ENCODE data around the gene ZSCAN25.
"Not testable (repeated sequence)": the region's sequence is repeated elsewhere in the genome, so short reads cannot be mapped to it uniquely, and the experiment has no call there.

Gene ZSCAN25

DNA sequence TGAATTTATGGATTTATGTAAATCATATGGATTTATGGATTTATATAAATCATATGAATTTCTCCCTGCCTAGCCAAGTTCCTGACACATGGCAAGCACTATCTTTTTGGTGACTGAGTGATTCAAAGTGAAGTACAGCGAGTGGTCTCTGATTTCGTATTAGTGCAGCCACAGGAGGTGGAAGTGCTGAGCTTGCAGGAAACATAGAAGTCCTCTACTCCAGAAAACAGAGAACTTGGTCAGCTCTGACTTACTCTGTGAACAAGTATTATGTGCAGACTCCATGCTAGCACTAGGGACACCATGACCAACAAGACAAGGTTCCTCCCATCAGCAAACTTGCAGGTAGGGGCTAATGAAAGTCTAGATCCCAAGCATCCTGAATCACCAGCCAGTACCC lies 34.5 kb downstream of the ZSCAN25 start:
- no peak for DNase-seq

DNA sequence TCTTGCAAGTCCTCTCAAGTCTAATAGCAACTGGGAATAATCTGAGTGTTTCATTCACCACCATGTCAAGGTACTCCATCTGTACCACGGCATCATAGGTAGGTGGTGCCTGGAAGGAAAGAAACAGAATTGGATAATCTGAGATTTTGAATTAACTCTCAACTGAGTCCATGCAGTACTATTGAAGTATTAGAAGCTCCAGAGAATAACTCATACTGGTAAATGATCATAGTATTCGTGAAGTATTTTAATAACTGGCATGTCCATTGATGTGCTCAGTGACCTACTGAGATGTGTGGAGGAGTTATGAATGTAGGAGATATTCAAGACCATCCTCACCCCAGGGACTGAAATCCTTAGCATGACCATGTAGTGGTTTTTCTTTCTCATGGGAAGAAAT lies 35.9 kb downstream of the ZSCAN25 start:
- DNase-seq: no peak

DNA sequence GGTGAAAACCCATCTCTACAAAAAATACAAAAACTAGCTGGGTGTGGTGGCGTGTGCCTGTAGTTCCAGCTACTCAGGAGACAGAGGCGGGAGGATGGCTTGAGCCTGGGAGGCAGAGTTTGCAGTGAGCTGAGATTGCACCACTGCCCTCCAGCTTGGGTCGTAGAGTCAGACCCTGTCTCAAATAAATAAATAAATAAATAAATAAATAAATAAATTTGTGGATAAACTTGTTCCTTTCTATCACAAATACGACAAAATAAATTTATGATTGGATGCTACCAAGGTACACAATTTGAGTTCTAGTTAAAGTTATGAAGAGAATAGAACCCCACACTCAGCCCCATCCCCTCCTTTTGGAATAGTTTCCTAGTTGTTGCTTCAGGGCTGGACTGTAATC lies 36.5 kb downstream of the ZSCAN25 start:
- DNase-seq: not testable (repeated sequence)

DNA sequence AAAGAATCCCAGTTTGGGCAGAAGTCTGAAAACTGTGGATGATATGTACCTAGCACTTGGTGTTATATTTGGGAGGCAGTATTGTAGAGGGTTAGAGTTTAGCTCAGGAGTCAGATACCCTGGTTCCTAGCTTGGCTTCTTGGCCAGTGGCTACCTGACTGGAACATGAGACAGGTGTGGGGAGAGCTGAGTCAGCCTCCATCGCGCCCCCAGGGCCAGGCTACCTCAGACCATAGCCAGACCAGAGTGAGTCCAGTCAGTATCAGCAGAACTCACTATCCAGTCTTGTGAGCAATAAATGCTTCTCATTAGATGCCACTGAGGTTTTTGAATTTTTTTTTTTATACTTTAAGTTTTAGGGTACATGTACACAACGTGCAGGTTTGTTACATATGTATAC lies 37.0 kb downstream of the ZSCAN25 start:
- DNase-seq: no peak

DNA sequence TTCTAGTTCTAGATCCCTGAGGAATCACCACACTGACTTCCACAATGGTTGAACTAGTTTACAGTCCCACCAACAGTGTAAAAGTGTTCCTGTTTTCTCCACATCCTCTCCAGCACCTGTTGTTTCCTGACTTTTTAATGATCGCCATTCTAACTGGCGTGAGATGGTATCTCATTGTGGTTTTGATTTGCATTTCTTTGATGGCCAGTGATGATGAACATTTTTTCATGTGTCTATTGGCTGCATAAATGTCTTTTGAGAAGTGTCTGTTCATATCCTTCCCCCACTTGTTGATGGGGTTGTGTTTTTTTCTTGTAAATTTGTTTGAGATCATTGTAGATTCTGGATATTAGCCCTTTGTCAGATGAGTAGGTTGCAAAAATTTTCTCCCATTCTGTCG lies 37.9 kb downstream of the ZSCAN25 start:
- not testable (repeated sequence) for DNase-seq

DNA sequence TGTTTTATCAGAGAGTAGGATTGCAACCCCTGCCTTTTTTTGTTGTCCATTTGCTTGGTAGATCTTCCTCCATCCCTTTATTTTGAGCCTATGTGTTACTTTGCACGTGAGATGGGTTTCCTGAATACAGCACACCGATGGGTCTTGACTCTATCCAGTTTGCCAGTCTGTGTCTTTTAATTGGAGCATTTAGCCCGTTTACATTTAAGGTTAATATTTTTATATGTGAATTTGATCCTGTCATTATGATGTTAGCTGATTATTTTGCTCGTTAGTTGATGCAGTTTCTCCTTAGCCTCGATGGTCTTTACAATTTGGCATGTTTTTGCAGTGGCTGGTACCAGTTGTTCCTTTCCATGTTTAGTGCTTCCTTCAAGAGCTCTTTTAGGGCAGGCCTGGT lies 41.1 kb downstream of the ZSCAN25 start:
- not testable (repeated sequence) for DNase-seq

DNA sequence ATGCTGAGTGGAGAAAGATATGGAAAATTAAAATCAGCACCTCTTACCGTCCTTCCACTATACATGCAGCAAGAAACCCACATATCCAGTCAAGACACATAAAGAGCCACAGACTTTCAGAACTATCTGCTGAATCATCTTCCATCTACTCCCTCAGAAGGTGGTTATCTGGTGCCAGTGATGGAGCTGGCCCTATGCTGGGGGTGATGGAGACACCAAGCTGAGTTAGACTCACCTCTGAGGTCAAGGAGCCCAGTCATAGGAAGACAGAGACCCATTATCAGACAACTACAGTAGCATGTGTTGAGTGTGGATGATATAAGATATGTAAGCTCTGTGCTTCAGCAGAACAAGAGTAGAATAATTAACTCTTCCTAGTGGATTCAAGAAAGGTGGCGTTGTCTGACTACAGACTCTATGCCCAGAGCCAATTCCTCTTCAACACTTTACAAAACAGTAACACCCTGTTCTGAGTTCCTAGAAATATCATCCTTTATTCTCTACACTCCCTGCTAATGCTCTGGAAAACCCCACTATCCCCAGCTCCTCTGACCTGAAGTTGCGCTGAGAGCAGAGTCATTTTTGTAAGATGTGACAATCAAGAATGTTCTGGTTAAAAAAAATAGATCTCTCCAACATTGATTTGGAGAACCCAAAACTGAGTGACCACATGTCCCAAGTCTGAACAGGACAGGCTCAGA lies 48.7 kb downstream of the ZSCAN25 start:
- DNase-seq: no peak

DNA sequence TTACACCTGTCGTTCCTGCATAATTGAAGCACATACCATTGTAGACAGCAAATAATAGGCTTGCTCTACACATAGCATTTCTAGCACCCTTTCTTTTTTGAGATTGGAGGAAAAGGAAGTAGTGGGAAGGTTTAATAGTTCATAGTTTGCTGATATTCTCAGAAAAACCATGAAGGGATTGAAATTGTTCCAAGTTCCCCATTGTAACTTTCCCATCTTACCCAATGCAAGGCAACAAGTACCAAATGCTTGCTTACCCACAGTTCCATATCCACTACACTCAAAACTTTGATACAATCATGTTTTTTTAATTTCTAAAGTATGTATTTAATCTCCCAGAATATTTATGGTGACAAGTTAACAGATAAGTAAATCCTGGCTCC lies 49.3 kb downstream of the ZSCAN25 start:
- DNase-seq: no peak

DNA sequence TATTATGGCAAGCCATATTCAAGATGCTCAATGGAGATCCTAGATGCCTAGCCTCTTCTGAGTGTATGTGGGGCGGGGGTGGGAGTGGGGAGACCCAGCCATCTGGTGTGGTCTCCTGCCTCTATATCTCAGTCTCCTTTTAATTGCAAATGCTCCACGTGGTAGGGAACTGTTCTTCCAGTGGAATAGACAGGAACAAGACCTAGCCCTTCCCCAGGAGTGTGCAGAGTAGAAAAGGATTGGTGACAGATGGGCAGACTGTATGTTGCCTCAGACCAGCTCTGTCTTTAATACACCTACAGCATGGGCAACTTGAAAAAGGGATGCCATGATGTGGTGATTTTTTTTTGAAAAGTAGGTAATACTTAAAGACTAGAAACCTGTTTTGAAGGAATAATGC lies 50.4 kb downstream of the ZSCAN25 start:
- DNase-seq: no peak

DNA sequence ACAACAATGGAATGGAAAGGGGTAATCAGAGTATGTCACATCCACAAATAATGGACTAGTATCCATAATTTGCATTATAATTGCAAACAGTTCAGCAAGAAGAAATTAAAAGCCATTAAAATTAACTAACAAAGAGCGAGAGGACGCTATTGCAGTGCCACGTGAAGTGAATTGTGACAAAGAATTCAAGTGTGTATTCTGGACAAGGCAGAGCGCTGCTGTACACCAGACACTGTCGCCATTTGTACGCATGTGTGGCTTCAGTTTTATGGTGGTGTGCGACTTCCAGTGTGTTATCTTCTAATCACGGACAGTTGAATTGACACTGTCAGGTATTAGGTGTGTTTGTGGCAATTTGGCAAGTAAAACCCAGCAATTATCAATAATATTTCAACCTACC lies 51.8 kb downstream of the ZSCAN25 start:
- DNase-seq: no peak

DNA sequence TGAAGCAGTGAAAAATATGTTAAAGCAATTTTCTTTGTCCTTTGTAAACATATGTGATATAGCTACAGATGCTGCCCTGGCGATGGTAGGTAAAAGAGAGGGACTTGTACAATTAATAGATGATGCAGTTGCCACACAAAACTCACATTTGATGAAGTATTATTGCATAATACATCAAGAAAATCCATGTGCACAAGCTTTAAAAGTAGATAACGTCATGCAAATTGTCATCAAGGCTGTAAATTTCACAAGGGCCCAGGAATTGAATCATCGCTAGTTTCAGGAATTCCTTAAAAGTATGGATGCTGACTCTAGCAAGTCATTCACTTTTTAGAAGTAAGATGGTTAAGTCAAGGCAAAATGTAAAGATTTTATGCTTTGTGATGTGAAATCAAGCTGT lies 53.0 kb downstream of the ZSCAN25 start:
- no peak for DNase-seq

DNA sequence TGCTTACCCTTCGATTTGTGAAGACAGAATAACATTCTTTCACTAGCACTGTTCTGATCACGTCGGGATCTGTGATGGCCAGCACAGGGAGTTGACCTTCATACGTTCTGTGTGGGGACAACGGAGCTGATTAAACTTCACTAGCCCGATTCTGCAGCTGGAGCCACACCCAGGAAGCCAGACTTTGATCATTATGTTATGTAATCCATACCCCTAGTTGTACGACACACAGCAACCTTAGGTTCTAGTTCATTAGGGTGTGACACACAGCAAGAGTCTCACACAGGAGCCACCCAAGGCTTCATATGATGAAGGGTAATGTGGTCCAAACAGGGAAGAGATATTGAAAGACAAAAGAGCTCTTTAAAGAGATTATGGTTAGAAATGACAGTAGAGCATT lies 55.8 kb downstream of the ZSCAN25 start:
- DNase-seq: no peak

DNA sequence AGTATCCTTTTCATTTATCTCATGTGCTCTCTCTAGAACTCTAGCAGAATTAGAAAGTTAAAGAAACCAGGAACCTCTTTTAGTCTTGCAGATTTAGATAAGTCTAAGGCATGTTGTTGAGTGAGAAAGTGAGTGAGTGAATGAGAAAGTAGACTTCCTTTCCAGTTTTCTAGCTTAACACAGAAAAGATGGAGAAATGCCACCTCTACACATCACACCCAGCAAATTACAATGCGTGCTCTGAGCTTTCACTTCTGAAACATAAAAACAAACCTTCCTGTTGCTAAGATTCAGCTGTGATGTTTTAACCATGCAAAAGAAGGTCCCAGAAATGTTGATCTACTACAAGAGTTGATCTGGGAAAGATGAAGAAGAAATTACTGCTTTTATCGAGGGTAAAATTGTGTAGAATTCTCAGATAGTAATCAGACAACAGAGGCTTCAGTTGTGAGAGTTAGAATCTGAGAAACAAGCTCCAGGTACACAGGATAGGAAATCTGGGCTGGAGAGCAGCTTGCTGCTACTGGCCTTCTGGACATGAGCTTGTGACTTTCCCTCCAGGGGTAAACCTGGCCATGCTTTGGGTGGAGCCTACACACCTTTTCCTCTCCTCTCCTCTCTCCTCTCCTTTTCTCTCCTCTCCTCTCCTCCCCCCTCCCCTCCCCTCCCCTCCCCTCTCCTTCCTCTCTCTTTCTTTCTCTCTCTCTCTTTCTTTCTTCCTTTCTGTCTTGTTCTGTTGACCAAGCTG lies 58.4 kb downstream of the ZSCAN25 start:
- DNase-seq: no peak

DNA sequence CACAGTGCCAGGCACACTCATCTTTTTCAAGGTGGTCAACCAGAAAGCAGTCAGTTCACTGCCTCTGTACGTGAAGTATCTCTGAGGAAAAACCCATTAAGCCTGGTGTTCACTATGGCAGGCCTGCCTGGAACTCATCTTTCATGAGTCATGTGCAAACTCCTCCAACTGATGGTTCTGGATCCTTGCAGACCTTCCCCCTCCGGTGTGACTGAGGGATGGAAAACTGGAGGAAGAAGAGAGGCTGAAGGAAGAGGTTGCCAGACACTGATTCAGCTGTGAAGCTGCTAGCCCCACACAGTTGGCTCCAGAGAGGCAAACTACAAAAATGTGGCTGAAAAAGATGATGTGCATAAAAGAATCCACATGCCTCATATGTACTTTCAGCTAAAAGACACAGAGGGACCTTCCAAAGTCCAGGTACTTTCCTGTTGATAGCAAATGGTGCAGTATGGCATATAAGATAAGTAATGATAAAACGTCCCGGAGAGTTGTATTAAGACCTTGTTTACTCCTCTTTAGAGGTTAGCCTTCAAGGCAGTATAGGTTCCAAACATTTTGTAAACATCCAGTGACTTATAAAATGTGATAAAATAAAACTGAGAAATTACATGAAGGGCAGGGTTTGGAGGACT lies 60.4 kb downstream of the ZSCAN25 start:
- no peak for DNase-seq

DNA sequence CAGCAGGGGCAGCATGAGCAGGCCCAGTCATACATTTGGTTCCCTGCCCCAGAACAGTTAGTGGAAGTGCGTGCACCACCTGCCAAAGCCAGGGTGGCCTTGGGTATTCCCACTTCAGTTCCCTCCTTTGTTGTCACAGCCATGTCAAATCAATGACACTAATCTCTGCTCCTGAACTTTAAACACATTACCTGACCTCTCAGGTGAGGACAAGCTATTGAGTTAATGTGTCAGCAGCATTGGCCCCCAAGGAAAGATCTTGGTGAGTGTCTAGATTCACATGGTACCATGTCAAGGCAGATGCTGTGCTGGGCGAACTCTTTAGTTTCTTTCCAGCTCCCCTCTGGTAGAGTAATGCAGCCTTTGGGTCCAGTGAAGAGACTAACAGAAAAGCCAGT lies 60.9 kb downstream of the ZSCAN25 start:
- DNase-seq: no peak

DNA sequence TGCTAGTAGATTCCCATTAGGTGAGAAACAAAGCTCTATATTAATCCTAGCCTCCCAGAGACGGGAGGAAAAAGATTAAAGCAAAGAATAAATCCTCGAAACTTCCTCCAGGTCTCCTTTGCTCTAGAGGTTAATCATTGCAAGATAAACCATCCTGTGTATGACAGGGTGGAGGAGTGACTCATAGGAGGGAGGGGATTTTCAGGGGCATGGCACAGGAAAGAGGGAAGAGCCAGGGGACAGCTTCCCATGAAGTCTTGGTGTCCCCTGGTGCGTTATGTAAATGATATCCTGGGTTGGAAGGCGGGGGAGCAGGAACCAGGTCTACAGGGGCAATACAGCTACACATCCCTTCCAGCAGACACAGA lies 62.3 kb downstream of the ZSCAN25 start:
- peak; percentile 15 for DNase-seq

DNA sequence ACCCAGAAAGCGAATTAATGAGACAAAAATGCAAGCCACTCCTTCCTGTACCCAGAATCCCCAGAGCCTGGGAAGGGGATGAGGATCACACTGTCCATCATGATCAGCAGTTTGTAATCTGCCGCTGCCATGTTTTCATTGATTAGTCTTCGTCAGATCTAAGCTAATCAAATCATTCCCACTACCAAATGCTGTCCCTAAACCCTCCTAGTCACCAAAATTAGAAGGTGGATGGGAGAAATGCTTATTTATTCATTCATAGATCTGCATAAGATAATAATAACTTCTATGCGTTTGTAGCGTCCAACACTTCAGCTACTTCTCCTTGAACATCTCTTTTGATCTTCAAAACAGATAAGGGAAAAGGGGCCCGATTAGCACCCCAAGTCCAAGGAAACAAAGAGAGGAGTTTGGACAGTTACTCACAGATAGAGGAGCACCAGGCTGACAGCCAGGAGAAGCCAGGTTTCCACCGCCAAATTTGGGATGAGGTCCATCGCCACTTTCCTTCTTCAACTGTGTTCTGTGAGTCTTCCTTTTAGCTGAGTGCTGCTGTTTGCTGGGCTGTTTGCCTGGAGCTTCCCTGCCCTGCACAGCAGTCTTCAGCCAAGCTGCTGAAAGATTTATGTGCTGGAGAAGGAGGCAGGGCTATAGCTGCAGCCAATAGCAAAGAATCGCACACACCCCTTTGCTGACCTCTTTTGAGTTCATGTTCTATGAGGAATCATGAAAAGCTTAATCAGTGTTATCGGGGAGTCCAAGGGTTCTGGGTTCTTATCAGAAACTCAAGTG lies 62.9 kb downstream of the ZSCAN25 start, which contains the start of gene CYP3A5:
Gene CYP3A5 (minus strand): TSS at position 597 of the 792 bp plus-strand sequence. CDS start 100 bp downstream, at position 497.
- DNase-seq: no peak

Data from HCEC 1CT (cell line).